Calu3 (cell line): ENCODE data around the gene LY6G6D. TPM values are rescaled to one million over a fixed set of nuclear protein-coding genes. Genes with fewer than 3 reads are reported as not detected.
A peak's percentile ranks its signal among the peaks of the same experiment; 100 is the strongest.

Source experiments
- BruUV-seq: library from RNA; stranded (reverse); fragments of 400-500 nt; replicated peaks from 2 replicates; lab custom pipeline; 2021; lab: Mats Ljungman, UMichigan
- CTCF ChIA-PET: fragments of 300-600 bp; sonication (Branson Sonifier 250); formaldehyde crosslinking; loops from one replicate; lab custom pipeline; 2022; ENCODE audit warnings: antibody characterized with exemption; lab: Charles Lee
- DNase-seq: peaks from one replicate; pipeline ENCODE4 v3.0.0; 2022
- H3K27ac Mint-ChIP-seq: one replicate; pipeline ENCODE4 v1.8.0; 2022; ENCODE audit warnings: mixed read lengths; ENCODE audit not compliant: unreplicated experiment
- H3K27me3 Mint-ChIP-seq: one replicate; pipeline ENCODE4 v1.8.0; 2022; ENCODE audit warnings: mixed read lengths; ENCODE audit not compliant: unreplicated experiment
- H3K36me3 Mint-ChIP-seq: one replicate; pipeline ENCODE4 v1.8.0; 2022; ENCODE audit warnings: mild to moderate bottlenecking, moderate library complexity, mixed read lengths; ENCODE audit not compliant: insufficient read depth, unreplicated experiment
- H3K4me1 Mint-ChIP-seq: one replicate; pipeline ENCODE4 v1.8.0; 2022; ENCODE audit warnings: mild to moderate bottlenecking, low read depth, mixed read lengths; ENCODE audit not compliant: unreplicated experiment
- H3K4me3 Mint-ChIP-seq: one replicate; pipeline ENCODE4 v1.8.0; 2022; ENCODE audit warnings: mild to moderate bottlenecking, low read depth, moderate library complexity, mixed read lengths; ENCODE audit not compliant: unreplicated experiment
- H3K9me3 Mint-ChIP-seq: one replicate; pipeline ENCODE4 v1.8.0; 2022; ENCODE audit warnings: low read depth, mixed read lengths; ENCODE audit not compliant: unreplicated experiment
- CTCF ChIP-seq: fragments of 200-600 bp; IDR thresholded peaks from one replicate; pipeline ENCODE4 v1.8.0; 2022; ENCODE audit warnings: antibody characterized with exemption; ENCODE audit not compliant: unreplicated experiment
- intact Hi-C: fragments of 100-400 bp; cut with micrococcal nuclease; formaldehyde crosslinking; loops from one replicate; pipeline ENCODE4 v1.10.0; 2022; ENCODE audit not compliant: unreplicated experiment
- total RNA-seq: library from RNA; stranded (reverse); gene quantifications from 2 replicates; pipeline ENCODE4 v1.2.3, GENCODE V29; 2022

Gene LY6G6D
- total RNA-seq, 1 experiment from 2014 or later, result not detected

DNA sequence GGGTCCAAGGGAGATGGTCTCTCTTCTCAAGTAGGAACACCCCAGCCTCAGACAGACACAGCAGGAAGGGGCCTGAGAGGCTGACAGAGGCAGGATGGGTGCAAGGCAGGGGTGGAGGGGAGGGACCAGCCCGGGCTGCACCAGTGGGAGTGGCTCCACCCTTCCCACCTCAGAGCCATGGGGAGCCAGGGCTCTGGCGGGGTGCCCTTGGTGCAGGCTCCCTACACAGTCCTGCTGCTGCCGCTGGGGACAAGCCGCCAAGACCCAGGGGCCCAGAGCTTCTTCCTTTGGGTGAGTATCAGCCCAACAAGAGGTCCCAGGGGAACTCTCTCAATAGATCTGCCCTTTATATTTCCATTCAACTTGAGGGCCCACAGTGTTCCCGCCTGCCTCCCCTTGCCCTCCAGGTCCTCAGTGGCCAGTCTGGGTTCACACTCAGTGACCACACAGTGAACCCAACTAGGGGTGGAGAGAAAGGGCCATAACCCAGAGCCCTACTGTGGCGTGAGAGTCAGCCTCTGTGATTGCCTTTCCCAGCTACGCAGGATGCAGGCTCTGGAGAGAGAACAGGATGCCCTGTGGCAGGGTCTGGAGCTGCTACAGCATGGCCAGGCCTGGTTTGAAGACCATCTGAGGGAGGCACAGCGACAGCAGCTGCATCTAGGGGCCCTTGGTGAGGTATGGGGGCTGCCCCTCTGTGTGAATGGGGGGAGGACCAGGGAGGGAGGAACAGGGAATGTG is 47.9 kb downstream of the LY6G6D start:
- CTCF ChIA-PET, result no interaction called here
- H3K4me3 Mint-ChIP-seq, result no peak overlapping the region
- no peak for DNase-seq
- BruUV-seq, result no TSS peak
- intact Hi-C loops, result no loop called here
- H3K36me3 Mint-ChIP-seq, result peaks cover 43% of the 10 kb centered on the region
- H3K4me1 Mint-ChIP-seq, result peaks cover 17% of the 10 kb centered on the region
- no peaks in the 10 kb centered on the region for H3K9me3 Mint-ChIP-seq
- no peaks in the 10 kb centered on the region for H3K27me3 Mint-ChIP-seq
- no peak for TF ChIP-seq CTCF
- peak overlapping the region; percentile 6 for H3K27ac Mint-ChIP-seq

GRCh38 chr6:31763619-31763940 is 48.4 kb downstream of the LY6G6D start:
- no TSS peak for BruUV-seq
- Mint-ChIP-seq H3K27ac (peak overlapping the region; percentile 6), H3K27me3 (no peaks in the 10 kb centered on the region), H3K4me1 (peaks cover 17% of the 10 kb centered on the region), H3K9me3 (no peaks in the 10 kb centered on the region), H3K36me3 (peaks cover 43% of the 10 kb centered on the region), H3K4me3 (no peak overlapping the region)
- DNase-seq, result no peak
- intact Hi-C loops, result no loop called here
- CTCF ChIA-PET, result no interaction called here
- no peak for TF ChIP-seq CTCF

DNA sequence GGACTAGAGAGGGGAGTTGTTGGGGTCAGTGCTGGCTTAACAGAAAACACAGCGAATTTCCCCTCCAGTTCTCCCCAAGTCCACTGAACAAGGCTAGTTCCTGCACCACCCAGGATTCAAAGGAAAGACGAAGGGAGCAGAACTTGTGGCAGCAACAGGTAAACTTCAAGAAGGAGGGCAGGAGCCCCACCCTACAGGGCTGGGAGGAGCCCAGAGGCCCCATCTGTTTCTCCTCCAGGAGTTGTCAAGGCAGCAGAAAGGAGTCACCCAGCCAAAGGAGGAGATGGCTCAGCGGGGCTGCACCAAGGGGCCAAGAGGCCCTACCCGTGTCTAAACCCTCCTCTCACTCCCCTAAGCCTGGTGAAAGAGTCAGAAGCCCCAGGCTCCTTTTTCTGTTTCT is 49.0 kb downstream of the LY6G6D start:
- BruUV-seq, result TSS peak; percentile 31
- Mint-ChIP-seq H3K9me3 (no peaks in the 10 kb centered on the region), H3K36me3 (peaks cover 40% of the 10 kb centered on the region), H3K27me3 (no peaks in the 10 kb centered on the region), H3K27ac (no peak overlapping the region), H3K4me1 (peaks cover 18% of the 10 kb centered on the region), H3K4me3 (no peak overlapping the region)
- no peak for DNase-seq
- intact Hi-C loops, result no loop called here
- no peak for TF ChIP-seq CTCF
- CTCF ChIA-PET, result no interaction called here

DNA sequence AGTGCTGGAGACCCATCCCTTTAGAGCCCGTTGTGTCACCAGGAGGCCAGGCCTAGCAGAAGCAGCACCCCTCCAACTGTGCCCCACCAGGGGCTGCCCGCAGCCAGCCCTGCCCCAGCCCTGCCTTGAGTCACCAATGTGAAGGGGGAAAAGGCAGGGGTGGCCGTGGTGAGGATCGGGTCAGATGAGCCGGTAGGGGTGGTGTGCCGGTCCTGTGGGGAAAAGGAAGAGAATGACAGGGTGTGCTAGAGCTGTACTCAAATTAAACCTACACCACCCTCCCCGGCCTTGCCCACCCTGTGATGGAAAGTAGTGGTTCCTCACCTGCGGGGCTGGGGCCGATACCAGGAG is 50.4 kb downstream of the LY6G6D start:
- H3K4me1 Mint-ChIP-seq, result peaks cover 21% of the 10 kb centered on the region
- no peaks in the 10 kb centered on the region for H3K9me3 Mint-ChIP-seq
- peaks cover 32% of the 10 kb centered on the region for H3K36me3 Mint-ChIP-seq
- no peaks in the 10 kb centered on the region for H3K27me3 Mint-ChIP-seq
- intact Hi-C loops, result no loop called here
- no peak for TF ChIP-seq CTCF
- H3K4me3 Mint-ChIP-seq, result no peak overlapping the region
- DNase-seq, result no peak
- no peak overlapping the region for H3K27ac Mint-ChIP-seq
- CTCF ChIA-PET, result no interaction called here
- no TSS peak for BruUV-seq
